NCI-H1417 (cell line): ENCODE data around the gene CAPZB.

Experiments
- DNase-seq, 3 experiments: peaks; one replicate each; lab custom pipeline; 2025; lab: John Stamatoyannopoulos, UW

Gene CAPZB

GRCh38 chr1:19385869-19386591, 99.3 kb downstream of the CAPZB start:
- DNase-seq, result no peak

GRCh38 chr1:19385221-19385620, 100.1 kb downstream of the CAPZB start:
- DNase-seq, result no peak

- DNase-seq, result no peak
Measured at GRCh38 chr1:19384772-19385187, 100.6 kb downstream of the CAPZB start.

- DNase-seq, result peak; percentile 28 to 65 (median 35)
Measured at GRCh38 chr1:19384113-19384512, 101.2 kb downstream of the CAPZB start.

GRCh38 chr1:19382222-19382621, 103.1 kb downstream of the CAPZB start:
- peak in 1 of 3 experiments; percentile 36 for DNase-seq

GRCh38 chr1:19381261-19381660, 104.1 kb downstream of the CAPZB start:
- no peak for DNase-seq

- DNase-seq, result no peak
Measured at GRCh38 chr1:19377812-19378718, 107.3 kb downstream of the CAPZB start.

GRCh38 chr1:19376428-19377372, 108.6 kb downstream of the CAPZB start:
- no peak for DNase-seq

GRCh38 chr1:19375631-19376400, 109.5 kb downstream of the CAPZB start:
- no peak for DNase-seq

GRCh38 chr1:19374926-19375325, 110.4 kb downstream of the CAPZB start:
- DNase-seq, result no peak

GRCh38 chr1:19374083-19374801, 111.1 kb downstream of the CAPZB start:
- DNase-seq, result peak in 1 of 3 experiments; percentile 2

- DNase-seq, result no peak
Measured at GRCh38 chr1:19373211-19374082, 111.9 kb downstream of the CAPZB start.

GRCh38 chr1:19372602-19373001, 112.7 kb downstream of the CAPZB start:
- DNase-seq, result no peak

GRCh38 chr1:19372136-19372514, 113.2 kb downstream of the CAPZB start:
- no peak for DNase-seq

GRCh38 chr1:19371226-19372135, 113.9 kb downstream of the CAPZB start:
- no peak for DNase-seq

GRCh38 chr1:19370453-19371170, 114.7 kb downstream of the CAPZB start:
- DNase-seq, result no peak

GRCh38 chr1:19369396-19370090, 115.8 kb downstream of the CAPZB start:
- DNase-seq, result no peak
